Suprapubic skin (tissue), 4 donors: ENCODE data around the gene FAM170B. TPM values are rescaled to one million over a fixed set of nuclear protein-coding genes. Genes with fewer than 3 reads are reported as not detected.

Experiments
- DNase-seq, 2 donors: peaks; one replicate each; pipeline ENCODE4 v3.0.0-alpha.2; 2019; ENCODE audit warnings: low spot score in 2 of 2
- H3K27ac ChIP-seq: fragments of 200-600 bp; sonication (generic); one replicate; pipeline ENCODE4 v1.5.1; 2019
- H3K27me3 ChIP-seq: fragments of 200-600 bp; sonication (generic); one replicate; pipeline ENCODE4 v1.5.1; 2019
- H3K36me3 ChIP-seq: fragments of 200-600 bp; sonication (generic); one replicate; pipeline ENCODE4 v1.5.1; 2019
- H3K4me1 ChIP-seq: fragments of 200-600 bp; sonication (generic); one replicate; pipeline ENCODE4 v1.5.1; 2019
- H3K4me3 ChIP-seq: fragments of 200-600 bp; sonication (generic); one replicate; pipeline ENCODE4 v1.5.1; 2019; ENCODE audit warnings: mild to moderate bottlenecking
- H3K9me3 ChIP-seq: fragments of 200-600 bp; sonication (generic); one replicate; pipeline ENCODE4 v1.5.1; 2019
- CTCF ChIP-seq, 2 donors: fragments of 200-600 bp in 1 of 2; fragments of 450-650 bp in 1 of 2; sonication (generic) in 1 of 2; IDR thresholded peaks; one replicate each; pipeline ENCODE4 v1.5.1; 2016 to 2019; ENCODE audit warnings: antibody characterized with exemption in 2 of 2, mild to moderate bottlenecking in 1 of 2, moderate library complexity in 1 of 2
- EP300 ChIP-seq: sonication (generic); formaldehyde crosslinking; IDR thresholded peaks from one replicate; pipeline ENCODE4 v1.6.1; 2017; ENCODE audit warnings: antibody characterized with exemption
- POLR2A ChIP-seq, 2 donors: fragments of 450-650 bp; IDR thresholded peaks; one replicate each; pipeline ENCODE4 v1.6.1; 2017; ENCODE audit warnings: antibody characterized with exemption in 2 of 2, mild to moderate bottlenecking in 2 of 2, moderate library complexity in 2 of 2
- POLR2AphosphoS5 ChIP-seq, 3 donors: sonication (generic); formaldehyde crosslinking; IDR thresholded peaks; one replicate each; pipeline ENCODE4 v1.6.1; 2017; ENCODE audit warnings: antibody characterized with exemption in 3 of 3
- WGBS: methylation state at CpG from one replicate; pipeline ENCODE4 v1.1.5; 2018; 5-methylcytosine and 5-hydroxymethylcytosine counted together
- total RNA-seq, 4 donors: library from RNA; depleted of rRNA; stranded (reverse); fragments of >200 nt; gene quantifications; one replicate each; pipeline ENCODE4 v1.1.0, GENCODE V29; 2016

FAM170B gene
- total RNA-seq, 4 donors from 2014 or later: not detected

- Histone ChIP-seq H3K9me3 (no peaks in the 10 kb centered on the region), H3K36me3 (no peaks in the 10 kb centered on the region), H3K4me3 (no peak overlapping the region), H3K4me1 (peaks cover 3% of the 10 kb centered on the region), H3K27ac (no peak overlapping the region), H3K27me3 (no peaks in the 10 kb centered on the region)
- TF ChIP-seq POLR2AphosphoS5 (IDR thresholded peaks at IDR 0.05) (no peak), CTCF (IDR thresholded peaks at IDR 0.05) (peak; percentile 5 to 30)
- no peak for DNase-seq
- 73% methylated on average over 9 of the region's 9 CpGs for WGBS
Observed at GRCh38 chr10:49164559-49165188, 30.9 kb upstream of the FAM170B start.

GRCh38 chr10:49163741-49164140 is 29.9 kb upstream of the FAM170B start:
- Histone ChIP-seq H3K36me3 (no peaks in the 10 kb centered on the region), H3K9me3 (no peaks in the 10 kb centered on the region), H3K4me3 (no peak overlapping the region), H3K27me3 (no peaks in the 10 kb centered on the region), H3K4me1 (peaks cover 3% of the 10 kb centered on the region), H3K27ac (no peak overlapping the region)
- WGBS: 98% methylated on average over 4 of the region's 4 CpGs
- no peak for TF ChIP-seq CTCF (IDR thresholded peaks at IDR 0.05)
- no peak for TF ChIP-seq POLR2AphosphoS5 (IDR thresholded peaks at IDR 0.05)
- TF ChIP-seq POLR2A (IDR thresholded peaks at IDR 0.05): no peak
- no peak for TF ChIP-seq EP300
- DNase-seq: no peak

- no peak overlapping the region for H3K4me3 ChIP-seq
- no peaks in the 10 kb centered on the region for H3K27me3 ChIP-seq
- no peak for DNase-seq
- H3K9me3 ChIP-seq: no peaks in the 10 kb centered on the region
- H3K27ac ChIP-seq: no peak overlapping the region
- peaks cover 3% of the 10 kb centered on the region for H3K4me1 ChIP-seq
- H3K36me3 ChIP-seq: no peaks in the 10 kb centered on the region
- WGBS: 74% methylated on average over 7 of the region's 8 CpGs
- TF ChIP-seq POLR2A (IDR thresholded peaks at IDR 0.05): no peak
- TF ChIP-seq EP300: no peak
- no peak for TF ChIP-seq CTCF (IDR thresholded peaks at IDR 0.05)
- TF ChIP-seq POLR2AphosphoS5 (IDR thresholded peaks at IDR 0.05): no peak
Observed at GRCh38 chr10:49162761-49163310, 29.0 kb upstream of the FAM170B start.

GRCh38 chr10:49162063-49162462 is 28.2 kb upstream of the FAM170B start:
- 71% methylated on average over 5 of the region's 5 CpGs for WGBS
- no peak for DNase-seq
- TF ChIP-seq CTCF (IDR thresholded peaks at IDR 0.05) (no peak), EP300 (no peak), POLR2A (IDR thresholded peaks at IDR 0.05) (no peak), POLR2AphosphoS5 (IDR thresholded peaks at IDR 0.05) (no peak)
- H3K4me1 ChIP-seq: no peaks in the 10 kb centered on the region
- H3K36me3 ChIP-seq: no peaks in the 10 kb centered on the region
- H3K27ac ChIP-seq: no peak overlapping the region
- H3K4me3 ChIP-seq: no peak overlapping the region
- no peaks in the 10 kb centered on the region for H3K9me3 ChIP-seq
- H3K27me3 ChIP-seq: no peaks in the 10 kb centered on the region

GRCh38 chr10:49161411-49161997 is 27.7 kb upstream of the FAM170B start:
- 41% methylated on average over 8 of the region's 8 CpGs for WGBS
- Histone ChIP-seq H3K36me3 (no peaks in the 10 kb centered on the region), H3K27ac (no peak overlapping the region), H3K9me3 (no peaks in the 10 kb centered on the region), H3K4me1 (no peaks in the 10 kb centered on the region), H3K4me3 (no peak overlapping the region), H3K27me3 (no peaks in the 10 kb centered on the region)
- TF ChIP-seq POLR2A (IDR thresholded peaks at IDR 0.05): no peak
- no peak for TF ChIP-seq EP300
- peak; percentile 4 to 30 for TF ChIP-seq CTCF (IDR thresholded peaks at IDR 0.05)
- DNase-seq: no peak
